Prostate gland (tissue), 2 donors: ENCODE measurements around the gene CCDC70.
A peak's percentile ranks its signal among the peaks of the same experiment; 100 is the strongest.

Experiments
- POLR2A ChIP-seq: fragments of 450-650 bp; IDR thresholded peaks from one replicate; pipeline ENCODE4 v1.6.1; 2016; ENCODE audit warnings: antibody characterized with exemption, mild to moderate bottlenecking
- TF ChIP-seq, protein P1 (sequence below), 4 experiments: fragments of 200-600 bp in 2 of 4; fragments of 450-650 bp in 2 of 4; sonication (generic) in 2 of 4; IDR thresholded peaks; 1 replicate in 3 of 4; 2 replicates in 1 of 4; pipeline ENCODE4 v1.5.1; 2016 to 2019; ENCODE audit warnings: antibody characterized with exemption in 4 of 4, mild to moderate bottlenecking in 2 of 4, moderate library complexity in 2 of 4

DNA sequence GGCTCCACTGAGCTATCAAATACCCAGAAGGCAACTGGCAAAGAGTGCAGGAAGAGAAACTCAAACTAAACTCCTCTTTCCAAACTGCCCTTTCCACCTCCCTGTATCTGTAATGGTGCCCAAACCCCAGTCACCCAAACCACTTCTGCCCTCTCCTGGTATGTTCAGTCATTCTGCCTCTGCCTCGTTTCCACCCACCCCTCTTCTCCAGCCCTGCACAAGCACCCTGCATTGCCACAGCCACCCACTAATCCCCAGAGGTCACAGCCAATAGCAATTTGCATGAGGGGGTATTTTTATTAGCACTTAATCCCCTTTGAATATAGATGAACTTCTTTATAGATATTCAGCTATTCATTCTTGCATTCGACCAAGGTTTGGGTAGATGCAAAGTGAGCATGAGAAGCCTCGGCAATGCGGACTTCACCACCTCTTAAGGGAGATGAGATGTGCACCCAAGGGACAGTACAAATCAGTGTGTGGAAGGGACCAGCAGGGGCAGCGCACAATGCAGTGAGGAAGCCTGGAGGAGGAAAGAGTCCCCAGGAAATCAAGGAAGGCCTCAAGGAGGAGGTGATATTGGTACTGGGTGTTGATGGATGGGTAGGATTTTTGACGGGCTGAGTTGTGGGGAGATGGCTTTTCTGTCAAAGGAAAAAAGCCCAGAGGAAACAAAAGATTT lies 29.2 kb upstream of the CCDC70 start:
- TF ChIP-seq, protein P1, sequence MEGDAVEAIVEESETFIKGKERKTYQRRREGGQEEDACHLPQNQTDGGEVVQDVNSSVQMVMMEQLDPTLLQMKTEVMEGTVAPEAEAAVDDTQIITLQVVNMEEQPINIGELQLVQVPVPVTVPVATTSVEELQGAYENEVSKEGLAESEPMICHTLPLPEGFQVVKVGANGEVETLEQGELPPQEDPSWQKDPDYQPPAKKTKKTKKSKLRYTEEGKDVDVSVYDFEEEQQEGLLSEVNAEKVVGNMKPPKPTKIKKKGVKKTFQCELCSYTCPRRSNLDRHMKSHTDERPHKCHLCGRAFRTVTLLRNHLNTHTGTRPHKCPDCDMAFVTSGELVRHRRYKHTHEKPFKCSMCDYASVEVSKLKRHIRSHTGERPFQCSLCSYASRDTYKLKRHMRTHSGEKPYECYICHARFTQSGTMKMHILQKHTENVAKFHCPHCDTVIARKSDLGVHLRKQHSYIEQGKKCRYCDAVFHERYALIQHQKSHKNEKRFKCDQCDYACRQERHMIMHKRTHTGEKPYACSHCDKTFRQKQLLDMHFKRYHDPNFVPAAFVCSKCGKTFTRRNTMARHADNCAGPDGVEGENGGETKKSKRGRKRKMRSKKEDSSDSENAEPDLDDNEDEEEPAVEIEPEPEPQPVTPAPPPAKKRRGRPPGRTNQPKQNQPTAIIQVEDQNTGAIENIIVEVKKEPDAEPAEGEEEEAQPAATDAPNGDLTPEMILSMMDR (IDR thresholded peaks at IDR 0.05) = peak in 3 of 4 experiments; percentile 16 to 43 (median 39)
- no peak for TF ChIP-seq POLR2A
